Left ventricle myocardium inferior (tissue), 1 donor: Measurements from ENCODE around the gene PRMT3. TPM values are rescaled to one million over a fixed set of nuclear protein-coding genes. Genes with fewer than 3 reads are reported as not detected.

Experiments
- DNase-seq: peaks from one replicate; pipeline ENCODE4 v3.0.0-alpha.2; 2020
- H3K27ac ChIP-seq: fragments of 200-600 bp; replicated peaks from 2 replicates; pipeline ENCODE4 v1.8.0; 2021
- H3K27me3 ChIP-seq: fragments of 200-600 bp; 2 replicates; pipeline ENCODE4 v1.8.0; 2021; ENCODE audit warnings: low read depth
- H3K36me3 ChIP-seq: fragments of 200-600 bp; 2 replicates; pipeline ENCODE4 v1.8.0; 2021
- H3K4me1 ChIP-seq: fragments of 200-600 bp; 2 replicates; pipeline ENCODE4 v1.8.0; 2021
- H3K4me3 ChIP-seq: fragments of 200-600 bp; 2 replicates; pipeline ENCODE4 v1.8.0; 2021; ENCODE audit warnings: mild to moderate bottlenecking, moderate library complexity
- H3K9me3 ChIP-seq: fragments of 200-600 bp; replicated peaks from 2 replicates; pipeline ENCODE4 v1.8.0; 2021
- CTCF ChIP-seq: fragments of 200-600 bp; IDR thresholded peaks from 2 replicates; pipeline ENCODE4 v1.8.0; 2021; ENCODE audit warnings: antibody characterized with exemption, mild to moderate bottlenecking, borderline replicate concordance
- intact Hi-C: fragments of 100-400 bp; cut with micrococcal nuclease; formaldehyde crosslinking; loops from one replicate; pipeline ENCODE4 v1.11.0; 2022
- total RNA-seq: library from RNA; stranded (reverse); fragmentation: NEBNext Ultra II Directional; extraction: Animal tissue kit (Norgen Biotek cat#: 25700); gene quantifications from one replicate; pipeline ENCODE4 v1.2.1, GENCODE V29; 2021
- donor health status: DM: no; HTN: yes; CAD: no; lungs with severe emphysema.

The PRMT3 gene
- total RNA-seq, 1 donor from 2014 or later: 11.4 TPM

- no peak for DNase-seq
- no peak for TF ChIP-seq CTCF
- H3K27me3 ChIP-seq: no peaks in the 10 kb centered on the region
- no peak overlapping the region for H3K4me3 ChIP-seq
- no peak overlapping the region for H3K27ac ChIP-seq
- H3K9me3 ChIP-seq: no peaks in the 10 kb centered on the region
- intact Hi-C loops: no loop called here
- H3K36me3 ChIP-seq: peaks cover 12% of the 10 kb centered on the region
- H3K4me1 ChIP-seq: no peaks in the 10 kb centered on the region
Observed at GRCh38 chr11:20511982-20512381, 124.5 kb downstream of the PRMT3 start.

GRCh38 chr11:20512869-20513268, 125.4 kb downstream of the PRMT3 start:
- peaks cover 12% of the 10 kb centered on the region for H3K36me3 ChIP-seq
- intact Hi-C loops: no loop called here

GRCh38 chr11:20518323-20518834, 130.9 kb downstream of the PRMT3 start:
- H3K9me3 ChIP-seq: no peaks in the 10 kb centered on the region
- no peak overlapping the region for H3K4me3 ChIP-seq
- peaks cover 7% of the 10 kb centered on the region for H3K27me3 ChIP-seq
- no peaks in the 10 kb centered on the region for H3K4me1 ChIP-seq
- intact Hi-C loops: no loop called here
- TF ChIP-seq CTCF: no peak
- DNase-seq: no peak
- no peak overlapping the region for H3K27ac ChIP-seq
- H3K36me3 ChIP-seq: no peaks in the 10 kb centered on the region

More at GRCh38 chr11:20512869-20513268, 125.4 kb downstream of the PRMT3 start:
- H3K27me3 ChIP-seq: no peaks in the 10 kb centered on the region
- no peak overlapping the region for H3K27ac ChIP-seq
- no peak for DNase-seq
- no peak for TF ChIP-seq CTCF
- H3K4me3 ChIP-seq: no peak overlapping the region
- H3K4me1 ChIP-seq: no peaks in the 10 kb centered on the region
- H3K9me3 ChIP-seq: no peaks in the 10 kb centered on the region

- no peaks in the 10 kb centered on the region for H3K36me3 ChIP-seq
- intact Hi-C loops: no loop called here
- H3K27ac ChIP-seq: no peak overlapping the region
- H3K4me3 ChIP-seq: no peak overlapping the region
- no peak for TF ChIP-seq CTCF
- H3K27me3 ChIP-seq: peaks cover 7% of the 10 kb centered on the region
- no peaks in the 10 kb centered on the region for H3K4me1 ChIP-seq
- H3K9me3 ChIP-seq: no peaks in the 10 kb centered on the region
- DNase-seq: no peak
Observed at GRCh38 chr11:20522536-20522935, 135.0 kb downstream of the PRMT3 start.

- no peak for TF ChIP-seq CTCF
- no peak for DNase-seq
Observed at GRCh38 chr11:20529757-20530156, 142.2 kb downstream of the PRMT3 start.

More at GRCh38 chr11:20529757-20530156, 142.2 kb downstream of the PRMT3 start:
- Histone ChIP-seq H3K27ac (no peak overlapping the region), H3K9me3 (no peaks in the 10 kb centered on the region), H3K4me3 (no peak overlapping the region), H3K27me3 (peaks cover 5% of the 10 kb centered on the region), H3K4me1 (no peaks in the 10 kb centered on the region), H3K36me3 (no peaks in the 10 kb centered on the region)
- intact Hi-C loops: no loop called here
